HepG2 (cell line): ENCODE data around the gene DDAH1. TPM values are rescaled to one million over a fixed set of nuclear protein-coding genes. Genes with fewer than 3 reads are reported as not detected.

Experiments
- ADNP ChIP-seq: sonication (generic); formaldehyde crosslinking; IDR thresholded peaks from 2 replicates; pipeline ENCODE4 v1.4.0; 2020; ENCODE audit warnings: missing genetic modification reagents
- ATF6 ChIP-seq: sonication (generic); formaldehyde crosslinking; conservative IDR thresholded peaks from 2 replicates; pipeline ENCODE4 v1.4.0; 2020; ENCODE audit warnings: missing genetic modification reagents
- MBNL3 ChIP-seq: fragments of 250-450 bp; sonication (Bioruptor Pico); conservative IDR thresholded peaks from 2 replicates; pipeline ENCODE4 v1.8.0; 2022; ENCODE audit warnings: mild to moderate bottlenecking, inconsistent platforms
- NFE2L1 ChIP-seq: sonication (generic); formaldehyde crosslinking; IDR thresholded peaks from 2 replicates; pipeline ENCODE4 v1.4.0; 2020; ENCODE audit warnings: missing genetic modification reagents, mild to moderate bottlenecking, borderline replicate concordance
- RORA ChIP-seq: sonication (generic); formaldehyde crosslinking; IDR thresholded peaks from 2 replicates; pipeline ENCODE4 v1.5.0; 2020; ENCODE audit warnings: mild to moderate bottlenecking, missing genetic modification reagents, moderate library complexity
- SNRNP70 ChIP-seq: fragments of 200-400 bp; formaldehyde crosslinking; IDR thresholded peaks from 2 replicates; pipeline ENCODE4 v1.6.1; 2017; ENCODE audit warnings: mild to moderate bottlenecking, low read depth, low read length, moderate library complexity
- TEAD3 ChIP-seq: optimal IDR thresholded peaks from 2 replicates; pipeline ENCODE3; 2016; ENCODE audit warnings: borderline replicate concordance
- U2AF2 ChIP-seq: fragments of 200-400 bp; formaldehyde crosslinking; IDR thresholded peaks from 2 replicates; pipeline ENCODE4 v1.6.1; 2017; ENCODE audit warnings: low read depth, mild to moderate bottlenecking, low read length
- ZNF296 ChIP-seq: sonication (generic); formaldehyde crosslinking; conservative IDR thresholded peaks from 2 replicates; pipeline ENCODE4 v1.5.0; 2020; ENCODE audit warnings: mild to moderate bottlenecking, missing genetic modification reagents
- ZNF317 ChIP-seq: sonication (generic); formaldehyde crosslinking; IDR thresholded peaks from 2 replicates; pipeline ENCODE4 v1.5.0; 2020; ENCODE audit warnings: mild to moderate bottlenecking, missing genetic modification reagents
- ZNF335 ChIP-seq: sonication (generic); formaldehyde crosslinking; IDR thresholded peaks from 2 replicates; pipeline ENCODE4 v1.4.0; 2020; ENCODE audit warnings: missing genetic modification reagents
- ZNF598 ChIP-seq: sonication (generic); formaldehyde crosslinking; IDR thresholded peaks from 2 replicates; pipeline ENCODE4 v1.5.1; 2020; ENCODE audit warnings: mild to moderate bottlenecking, missing genetic modification reagents, borderline replicate concordance
- ZNF720 ChIP-seq: sonication (generic); formaldehyde crosslinking; IDR thresholded peaks from 2 replicates; pipeline ENCODE4 v1.4.0; 2020; ENCODE audit warnings: missing genetic modification reagents
- ZNF773 ChIP-seq: sonication (generic); formaldehyde crosslinking; IDR thresholded peaks from 2 replicates; pipeline ENCODE4 v1.4.0; 2020; ENCODE audit warnings: missing genetic modification reagents, borderline replicate concordance
- ZNF780A ChIP-seq: sonication (generic); formaldehyde crosslinking; IDR thresholded peaks from 2 replicates; pipeline ENCODE4 v1.8.0; 2022; ENCODE audit warnings: mild to moderate bottlenecking, missing genetic modification reagents, moderate library complexity
- ZNF788 ChIP-seq: sonication (generic); formaldehyde crosslinking; IDR thresholded peaks from 2 replicates; pipeline ENCODE4 v1.5.0; 2020; ENCODE audit warnings: mild to moderate bottlenecking, missing genetic modification reagents, borderline replicate concordance
- polyA plus RNA-seq, 8 experiments: library from polyadenylated mRNA; depleted of rRNA in 3 of 8; stranded (reverse) in 7 of 8; unstranded in 1 of 8; fragments of >200 nt; fragmentation: Illumina TruSeq in 4 of 8; extraction: Trizol in 4 of 8; gene quantifications; 2 replicates each; pipeline versions ENCODE4 v1.2.1 to v1.2.3, GENCODE V29; 2011 to 2016; ENCODE audit warnings: low read depth in 4 of 8, missing spikeins in 1 of 8, mixed read lengths in 1 of 8; ENCODE audit not compliant: insufficient read depth in 1 of 8
- total RNA-seq, 5 experiments: library from RNA; depleted of rRNA; stranded (reverse); fragments of >200 nt; fragmentation: Illumina TruSeq; extraction: Trizol; gene quantifications; 2 replicates each; pipeline ENCODE4 v1.2.3, GENCODE V29; 2016; ENCODE audit warnings: low read depth in 1 of 5
- TF ChIP-seq, protein P1 (sequence below): IDR thresholded peaks from 2 replicates; pipeline ENCODE4 v1.6.1; 2016; ENCODE audit warnings: mild to moderate bottlenecking
- TF ChIP-seq, protein P2 (sequence below): sonication (generic); formaldehyde crosslinking; IDR thresholded peaks from 2 replicates; pipeline ENCODE4 v1.8.0; 2022; ENCODE audit warnings: missing genetic modification reagents, mild to moderate bottlenecking, moderate library complexity, borderline replicate concordance
- TF ChIP-seq, protein P3 (sequence below): sonication (generic); formaldehyde crosslinking; IDR thresholded peaks from 2 replicates; pipeline ENCODE4 v1.8.0; 2022; ENCODE audit warnings: missing genetic modification reagents, low read depth, mild to moderate bottlenecking, borderline replicate concordance
- TF ChIP-seq, protein P4 (sequence below): sonication (generic); formaldehyde crosslinking; IDR thresholded peaks from 2 replicates; pipeline ENCODE4 v1.5.1; 2020; ENCODE audit warnings: missing genetic modification reagents, mild to moderate bottlenecking, borderline replicate concordance

DDAH1 gene
- total and polyA plus RNA-seq, 2 of the 13 experiments (the other 11 are each of a cell fraction or from before 2014, with no cell fraction given), result 39.7 to 64.4 TPM

DNA sequence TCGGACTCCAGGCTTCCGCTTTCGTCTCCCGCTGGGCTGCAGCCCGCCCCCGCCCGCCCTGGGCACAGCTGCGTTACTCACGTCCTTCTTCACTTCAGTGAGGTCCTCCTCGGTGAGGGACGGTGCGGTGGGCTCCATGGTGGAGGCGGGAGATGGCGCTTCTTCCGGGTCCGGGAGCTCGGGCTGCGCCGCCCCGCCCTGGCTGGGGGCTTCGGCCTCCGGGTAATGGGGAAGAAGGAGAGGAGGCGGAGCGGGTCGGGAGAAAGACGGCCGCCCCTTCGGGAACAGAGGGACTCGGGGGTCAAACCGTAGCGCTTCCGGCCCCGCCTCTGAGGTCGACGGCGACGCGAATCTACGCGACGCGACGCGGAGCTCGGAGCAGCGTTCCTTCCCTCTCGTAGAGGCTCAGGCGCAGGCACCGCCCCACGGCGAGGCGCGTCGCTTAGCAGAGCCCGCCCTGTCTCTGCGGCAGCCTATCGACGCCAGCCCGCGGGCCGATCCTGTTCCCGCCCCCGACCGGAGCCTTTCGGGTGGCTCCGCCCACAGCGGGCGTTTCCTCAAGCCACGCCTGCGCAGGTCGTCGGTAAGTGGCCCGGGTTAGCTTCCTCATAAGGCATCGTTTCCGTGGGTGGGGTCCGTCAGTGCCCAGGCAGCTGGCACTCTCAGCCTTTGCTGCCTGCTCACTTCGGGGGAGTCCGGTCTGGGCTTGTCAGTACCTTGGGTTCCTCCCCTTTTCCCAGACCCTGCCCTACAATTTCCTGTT, 188.6 kb downstream of the DDAH1 start, which contains the start of gene BCL10 (continued):
- TF ChIP-seq ZNF780A (CRISPR knock-in tag) (no peak), U2AF2 (no peak), ZNF335 (CRISPR knock-in tag) (peak; percentile 50; the same call in 1 of the 2 replicates), TEAD3 (CRISPR knock-in tag) (peak; percentile 48), ZNF773 (CRISPR knock-in tag) (no peak), ZNF317 (no peak; the same call in 1 of the 2 replicates), ATF6 (CRISPR knock-in tag) (0 out of 2 replicates have a peak, but pooled peaks have one; percentile 73), NFE2L1 (CRISPR knock-in tag) (no peak), ADNP (CRISPR knock-in tag) (no peak), ZNF598 (no peak), MBNL3 (CRISPR knock-in tag) (no peak), ZNF296 (CRISPR knock-in tag) (no peak), ZNF720 (CRISPR knock-in tag) (0 out of 2 replicates have a peak, but pooled peaks have one; percentile 59), ZNF788 (CRISPR knock-in tag) (peak; percentile 67; the same call in 1 of the 2 replicates), SNRNP70 (no peak), RORA (CRISPR knock-in tag) (no peak)
- TF ChIP-seq, protein P1, sequence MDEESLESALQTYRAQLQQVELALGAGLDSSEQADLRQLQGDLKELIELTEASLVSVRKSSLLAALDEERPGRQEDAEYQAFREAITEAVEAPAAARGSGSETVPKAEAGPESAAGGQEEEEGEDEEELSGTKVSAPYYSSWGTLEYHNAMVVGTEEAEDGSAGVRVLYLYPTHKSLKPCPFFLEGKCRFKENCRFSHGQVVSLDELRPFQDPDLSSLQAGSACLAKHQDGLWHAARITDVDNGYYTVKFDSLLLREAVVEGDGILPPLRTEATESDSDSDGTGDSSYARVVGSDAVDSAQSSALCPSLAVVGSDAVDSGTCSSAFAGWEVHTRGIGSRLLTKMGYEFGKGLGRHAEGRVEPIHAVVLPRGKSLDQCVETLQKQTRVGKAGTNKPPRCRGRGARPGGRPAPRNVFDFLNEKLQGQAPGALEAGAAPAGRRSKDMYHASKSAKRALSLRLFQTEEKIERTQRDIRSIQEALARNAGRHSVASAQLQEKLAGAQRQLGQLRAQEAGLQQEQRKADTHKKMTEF (CRISPR knock-in tag), result peak; percentile 85
- TF ChIP-seq, protein P2, sequence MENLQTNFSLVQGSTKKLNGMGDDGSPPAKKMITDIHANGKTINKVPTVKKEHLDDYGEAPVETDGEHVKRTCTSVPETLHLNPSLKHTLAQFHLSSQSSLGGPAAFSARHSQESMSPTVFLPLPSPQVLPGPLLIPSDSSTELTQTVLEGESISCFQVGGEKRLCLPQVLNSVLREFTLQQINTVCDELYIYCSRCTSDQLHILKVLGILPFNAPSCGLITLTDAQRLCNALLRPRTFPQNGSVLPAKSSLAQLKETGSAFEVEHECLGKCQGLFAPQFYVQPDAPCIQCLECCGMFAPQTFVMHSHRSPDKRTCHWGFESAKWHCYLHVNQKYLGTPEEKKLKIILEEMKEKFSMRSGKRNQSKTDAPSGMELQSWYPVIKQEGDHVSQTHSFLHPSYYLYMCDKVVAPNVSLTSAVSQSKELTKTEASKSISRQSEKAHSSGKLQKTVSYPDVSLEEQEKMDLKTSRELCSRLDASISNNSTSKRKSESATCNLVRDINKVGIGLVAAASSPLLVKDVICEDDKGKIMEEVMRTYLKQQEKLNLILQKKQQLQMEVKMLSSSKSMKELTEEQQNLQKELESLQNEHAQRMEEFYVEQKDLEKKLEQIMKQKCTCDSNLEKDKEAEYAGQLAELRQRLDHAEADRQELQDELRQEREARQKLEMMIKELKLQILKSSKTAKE, result no peak
- TF ChIP-seq, protein P3, sequence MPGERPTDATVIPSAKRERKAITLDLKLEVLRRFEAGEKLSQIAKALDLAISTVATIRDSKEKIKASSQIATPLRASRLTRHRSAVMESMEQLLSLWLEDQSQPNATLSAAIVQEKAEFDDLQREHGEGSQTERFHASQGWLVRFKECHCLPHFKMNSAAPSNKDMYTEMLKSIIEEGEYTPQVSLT (CRISPR knock-in tag), result no peak
- TF ChIP-seq, protein P4, sequence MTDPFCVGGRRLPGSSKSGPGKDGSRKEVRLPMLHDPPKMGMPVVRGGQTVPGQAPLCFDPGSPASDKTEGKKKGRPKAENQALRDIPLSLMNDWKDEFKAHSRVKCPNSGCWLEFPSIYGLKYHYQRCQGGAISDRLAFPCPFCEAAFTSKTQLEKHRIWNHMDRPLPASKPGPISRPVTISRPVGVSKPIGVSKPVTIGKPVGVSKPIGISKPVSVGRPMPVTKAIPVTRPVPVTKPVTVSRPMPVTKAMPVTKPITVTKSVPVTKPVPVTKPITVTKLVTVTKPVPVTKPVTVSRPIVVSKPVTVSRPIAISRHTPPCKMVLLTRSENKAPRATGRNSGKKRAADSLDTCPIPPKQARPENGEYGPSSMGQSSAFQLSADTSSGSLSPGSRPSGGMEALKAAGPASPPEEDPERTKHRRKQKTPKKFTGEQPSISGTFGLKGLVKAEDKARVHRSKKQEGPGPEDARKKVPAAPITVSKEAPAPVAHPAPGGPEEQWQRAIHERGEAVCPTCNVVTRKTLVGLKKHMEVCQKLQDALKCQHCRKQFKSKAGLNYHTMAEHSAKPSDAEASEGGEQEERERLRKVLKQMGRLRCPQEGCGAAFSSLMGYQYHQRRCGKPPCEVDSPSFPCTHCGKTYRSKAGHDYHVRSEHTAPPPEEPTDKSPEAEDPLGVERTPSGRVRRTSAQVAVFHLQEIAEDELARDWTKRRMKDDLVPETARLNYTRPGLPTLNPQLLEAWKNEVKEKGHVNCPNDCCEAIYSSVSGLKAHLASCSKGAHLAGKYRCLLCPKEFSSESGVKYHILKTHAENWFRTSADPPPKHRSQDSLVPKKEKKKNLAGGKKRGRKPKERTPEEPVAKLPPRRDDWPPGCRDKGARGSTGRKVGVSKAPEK (CRISPR knock-in tag), result no peak
